GM12878 (cell line): ENCODE measurements around the gene MSL1. TPM values are rescaled to one million over a fixed set of nuclear protein-coding genes. Genes with fewer than 3 reads are reported as not detected.

Source experiments
- ATAC-seq: fragments of 200-7000 bp; cut with Tn5 transposase; 3 replicates; pipeline ENCODE4 v1.9.1; 2020; ENCODE audit warnings: mild to moderate bottlenecking, moderate library complexity
- BruUV-seq: library from RNA; stranded (reverse); fragments of 400-500 nt; replicated peaks from 2 replicates; lab custom pipeline; 2021; lab: Mats Ljungman, UMichigan
- CTCF ChIA-PET: fragments of 300-600 bp; sonication (Branson Sonifier 250); formaldehyde crosslinking; extraction: SDS; loops from one replicate; lab custom pipeline; 2021; ENCODE audit warnings: inconsistent platforms; lab: Yijun Ruan, JAX
- POLR2A ChIA-PET: fragments of 350-600 bp; formaldehyde crosslinking; extraction: SDS; loops from one replicate; lab custom pipeline; 2021; ENCODE audit warnings: inconsistent platforms; lab: Charles Lee
- RAD21 ChIA-PET: fragments of 300-600 bp; sonication (Branson Sonifier 250); formaldehyde crosslinking; loops from one replicate; lab custom pipeline; 2023; ENCODE audit warnings: antibody characterized with exemption; ENCODE audit not compliant: unreplicated experiment; lab: Charles Lee
- SMC1A ChIA-PET: fragments of 300-600 bp; sonication (Branson Sonifier 250); formaldehyde crosslinking; loops from one replicate; lab custom pipeline; 2023; ENCODE audit not compliant: unreplicated experiment, uncharacterized antibody; lab: Charles Lee
- DNase-seq: peaks from one replicate; pipeline ENCODE4 v3.0.0-alpha.2; 2011; ENCODE audit warnings: low read depth, low spot score
- FAIRE-seq: peaks from 3 replicates; lab custom pipeline; 2011; peaks lifted over from hg19 to GRCh38; lab: Jason Lieb, UNC
- H2AFZ ChIP-seq: 2 replicates; pipeline ENCODE4 v1.6.0; 2011; ENCODE audit warnings: low read depth, low read length, control low read depth; ENCODE audit not compliant: control insufficient read depth
- H3K27ac ChIP-seq: 2 replicates; pipeline ENCODE4 v1.5.1; 2011; ENCODE audit warnings: control low read depth; ENCODE audit not compliant: control insufficient read depth, insufficient read depth
- H3K27me3 ChIP-seq, 2 experiments: replicated peaks in 1 of 2; 2 replicates each; pipeline versions ENCODE4 v1.6.0 to v1.6.1; 2011; ENCODE audit warnings: low read length in 1 of 2; ENCODE audit not compliant: control insufficient read depth in 2 of 2, insufficient read depth in 2 of 2
- H3K36me3 ChIP-seq, 2 experiments: 2 replicates each; pipeline ENCODE4 v1.5.1; 2011; ENCODE audit warnings: low read length in 1 of 2; ENCODE audit not compliant: control insufficient read depth in 2 of 2, insufficient read depth in 2 of 2
- H3K4me1 ChIP-seq: 2 replicates; pipeline ENCODE4 v1.6.1; 2011; ENCODE audit warnings: mild to moderate bottlenecking, low read length, moderate library complexity, mixed read lengths; ENCODE audit not compliant: control insufficient read depth, insufficient read depth
- H3K4me2 ChIP-seq: 2 replicates; pipeline ENCODE4 v1.6.0; 2011; ENCODE audit warnings: control low read depth; ENCODE audit not compliant: control insufficient read depth, insufficient read depth
- H3K4me3 ChIP-seq: fragments of 200-600 bp; sonication (generic); 2 replicates; pipeline ENCODE4 v1.5.1; 2016
- H3K79me2 ChIP-seq: 2 replicates; pipeline ENCODE4 v1.6.0; 2011; ENCODE audit warnings: low read length; ENCODE audit not compliant: control insufficient read depth, insufficient read depth
- H3K9ac ChIP-seq: 2 replicates; pipeline ENCODE4 v1.8.0; 2011; ENCODE audit warnings: low read length, control low read depth, mixed read lengths; ENCODE audit not compliant: control insufficient read depth, insufficient read depth
- H3K9me3 ChIP-seq: replicated peaks from 3 replicates; pipeline ENCODE4 v1.5.1; 2011; ENCODE audit warnings: mild to moderate bottlenecking, low read length; ENCODE audit not compliant: control insufficient read depth, insufficient read depth
- H4K20me1 ChIP-seq: 2 replicates; pipeline ENCODE4 v1.6.0; 2011; ENCODE audit not compliant: control insufficient read depth, insufficient read depth
- MLLT1 ChIP-seq: fragments of 450-650 bp; IDR thresholded peaks from 2 replicates; pipeline ENCODE4 v1.6.1; 2016; ENCODE audit warnings: mild to moderate bottlenecking
- POLR2AphosphoS2 ChIP-seq: IDR thresholded peaks from 2 replicates; pipeline ENCODE4 v1.6.1; 2011; ENCODE audit warnings: low read depth, mild to moderate bottlenecking, low read length, improper control_type of control experiment, moderate library complexity
- SIX5 ChIP-seq: IDR thresholded peaks from 2 replicates; pipeline ENCODE4 v1.6.1; 2011; ENCODE audit warnings: mild to moderate bottlenecking, low read depth, low read length, moderate library complexity; ENCODE audit not compliant: severe bottlenecking
- SMARCA5 ChIP-seq: fragments of 450-650 bp; IDR thresholded peaks from 2 replicates; pipeline ENCODE4 v1.6.1; 2017; ENCODE audit warnings: mild to moderate bottlenecking
- ZNF384 ChIP-seq: IDR thresholded peaks from 2 replicates; pipeline ENCODE4 v1.6.1; 2012; ENCODE audit warnings: low read depth, mild to moderate bottlenecking, low read length, improper control_type of control experiment, borderline replicate concordance
- WGBS: methylation state at CpG from one replicate; pipeline ENCODE4 v1.1.6; 2016; ENCODE audit warnings: low lambda C conversion rate; ENCODE audit not compliant: insufficient replicate concordance, insufficient coverage; ENCODE audit errors: missing lambda C conversion rate; 5-methylcytosine and 5-hydroxymethylcytosine counted together
- in situ Hi-C: fragments of 300-500 bp; cut with MboI; formaldehyde crosslinking; loops from 9 replicates; pipeline ENCODE4 v1.14.3; 2018; ENCODE audit warnings: mixed read lengths
- intact Hi-C: fragments of 100-400 bp; cut with micrococcal nuclease; formaldehyde crosslinking; loops from one replicate; pipeline ENCODE4 v1.14.2; 2022; ENCODE audit not compliant: unreplicated experiment
- polyA plus RNA-seq, 11 experiments: library from polyadenylated mRNA; depleted of rRNA in 4 of 11; unstranded in 6 of 11; stranded (reverse) in 5 of 11; fragments of >200 nt; fragmentation: Nextera tagmentation in 4 of 11; fragmentation: Illumina TruSeq in 1 of 11; extraction: Ambion mirVana in 4 of 11; extraction: Trizol in 1 of 11; gene quantifications; 1 replicate in 1 of 11; 2 replicates in 10 of 11; pipeline versions ENCODE4 v1.2.1 to v1.2.3, GENCODE V29; 2011 to 2016; ENCODE audit warnings: inconsistent platforms in 2 of 11, missing spikeins in 2 of 11, low read depth in 1 of 11
- total RNA-seq, 4 experiments: library from RNA; depleted of rRNA in 3 of 4; stranded (reverse); fragments of >200 nt in 3 of 4; fragmentation: Illumina TruSeq in 1 of 4; extraction: Trizol in 1 of 4; gene quantifications; 2 replicates each; pipeline versions ENCODE4 v1.2.1 to v1.2.3, GENCODE V29; 2013 to 2021
- TF ChIP-seq, protein P1 (sequence below): fragments of 450-650 bp; conservative IDR thresholded peaks from 2 replicates; pipeline ENCODE4 v1.6.1; 2017; ENCODE audit warnings: mild to moderate bottlenecking, moderate library complexity

The MSL1 gene
- total and polyA plus RNA-seq, 10 of the 15 experiments (the other 5 are each of a cell fraction or from before 2014, with no cell fraction given), result 6.1 to 95.2 (median 51.8) TPM

DNA sequence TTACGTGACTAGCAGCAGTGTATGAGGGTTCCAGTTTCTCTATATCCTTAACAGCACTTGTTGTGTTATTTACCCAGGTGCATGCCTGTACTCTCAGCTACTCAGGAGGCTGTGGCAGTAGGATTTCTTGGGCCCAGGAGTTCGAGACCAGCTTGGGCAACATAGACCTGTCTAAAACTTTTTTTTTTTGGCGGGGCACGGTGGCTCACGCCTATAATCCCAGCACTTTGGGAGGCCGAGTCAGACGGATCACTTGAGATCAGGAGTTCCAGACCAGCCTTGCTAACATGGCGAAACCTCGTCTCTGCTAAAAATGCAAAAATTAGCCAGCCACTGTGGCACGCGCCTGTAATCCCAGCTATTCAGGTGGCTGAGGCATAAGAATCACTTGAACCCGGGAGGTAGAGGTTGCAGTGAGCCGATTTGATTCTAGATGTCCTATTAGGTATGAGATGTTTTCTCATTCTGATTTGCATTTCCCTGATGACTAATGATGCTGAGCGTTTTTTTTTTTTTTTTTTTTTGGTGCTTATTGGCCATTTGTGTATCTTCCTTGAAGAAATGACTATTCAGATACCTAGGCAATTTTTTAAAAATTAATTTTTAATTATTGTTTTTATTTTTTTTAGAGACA, 31.9 kb downstream of the MSL1 start:
- Histone ChIP-seq H3K4me2 (peak overlapping the region; percentile 76), H3K79me2 (peaks cover 22% of the 10 kb centered on the region), H3K27ac (peak overlapping the region; percentile 82), H3K9me3 (no peaks in the 10 kb centered on the region), H2AFZ (peak overlapping the region; percentile 54; the same call in 1 of the 2 replicates), H3K36me3 (peaks cover 3 to 11% of the 10 kb centered on the region in 2 experiments), H3K9ac (no peak overlapping the region; the same call in 1 of the 2 replicates), H3K27me3 (no peaks in the 10 kb centered on the region), H3K4me3 (no peak overlapping the region)
- in situ Hi-C loops, result no loop called here
- BruUV-seq, result no TSS peak
- SMC1A ChIA-PET, result interaction anchor here (0.7 to 3.8 kb wide), 7 partner anchors 11 to 55 kb away, joined by 3 to 44 read pairs (median 4); no protein-coding TSS in a partner anchor
- no peak for DNase-seq
- no peak for FAIRE-seq
- CTCF ChIA-PET, result interaction anchor here (1.0 to 4.0 kb wide), 4 partner anchors 11 to 48 kb away, joined by 3 to 34 read pairs (median 22); no protein-coding TSS in a partner anchor
- RAD21 ChIA-PET, result interaction anchor here (1.1 to 2.8 kb wide), 4 partner anchors 30 to 68 kb away, joined by 3 to 25 read pairs (median 4); partner anchors contain the start of gene MSL1
- POLR2A ChIA-PET, result interaction anchor here (1.7 to 2.8 kb wide), 3 partner anchors 13 to 55 kb away, joined by 5 to 22 read pairs (median 7); partner anchors contain the start of gene CASC3
- 66% methylated on average over 14 of the region's 14 CpGs for WGBS
- ATAC-seq, result peak; percentile 11; the same call in 1 of the 3 replicates
- TF ChIP-seq MLLT1 (peak; percentile 55; the same call in 1 of the 2 replicates), POLR2AphosphoS2 (no peak), SIX5 (no peak), ZNF384 (peak; percentile 29; the same call in 1 of the 2 replicates), SMARCA5 (peak; percentile 30; the same call in 1 of the 2 replicates)
- TF ChIP-seq, protein P1, sequence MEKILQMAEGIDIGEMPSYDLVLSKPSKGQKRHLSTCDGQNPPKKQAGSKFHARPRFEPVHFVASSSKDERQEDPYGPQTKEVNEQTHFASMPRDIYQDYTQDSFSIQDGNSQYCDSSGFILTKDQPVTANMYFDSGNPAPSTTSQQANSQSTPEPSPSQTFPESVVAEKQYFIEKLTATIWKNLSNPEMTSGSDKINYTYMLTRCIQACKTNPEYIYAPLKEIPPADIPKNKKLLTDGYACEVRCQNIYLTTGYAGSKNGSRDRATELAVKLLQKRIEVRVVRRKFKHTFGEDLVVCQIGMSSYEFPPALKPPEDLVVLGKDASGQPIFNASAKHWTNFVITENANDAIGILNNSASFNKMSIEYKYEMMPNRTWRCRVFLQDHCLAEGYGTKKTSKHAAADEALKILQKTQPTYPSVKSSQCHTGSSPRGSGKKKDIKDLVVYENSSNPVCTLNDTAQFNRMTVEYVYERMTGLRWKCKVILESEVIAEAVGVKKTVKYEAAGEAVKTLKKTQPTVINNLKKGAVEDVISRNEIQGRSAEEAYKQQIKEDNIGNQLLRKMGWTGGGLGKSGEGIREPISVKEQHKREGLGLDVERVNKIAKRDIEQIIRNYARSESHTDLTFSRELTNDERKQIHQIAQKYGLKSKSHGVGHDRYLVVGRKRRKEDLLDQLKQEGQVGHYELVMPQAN, result no peak
- TF ChIP-seq, all 136 proteins: peak for 3
- peaks cover 16% of the 10 kb centered on the region for H3K4me1 ChIP-seq
- H4K20me1 ChIP-seq, result no peaks in the 10 kb centered on the region
- intact Hi-C loops, result loop anchor here (5.0 kb wide), 1 partner anchor 41 kb away; no protein-coding TSS in a partner anchor
